ENCODE data around the gene PGRMC2.

The PGRMC2 gene, protein sequence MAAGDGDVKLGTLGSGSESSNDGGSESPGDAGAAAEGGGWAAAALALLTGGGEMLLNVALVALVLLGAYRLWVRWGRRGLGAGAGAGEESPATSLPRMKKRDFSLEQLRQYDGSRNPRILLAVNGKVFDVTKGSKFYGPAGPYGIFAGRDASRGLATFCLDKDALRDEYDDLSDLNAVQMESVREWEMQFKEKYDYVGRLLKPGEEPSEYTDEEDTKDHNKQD

DNA sequence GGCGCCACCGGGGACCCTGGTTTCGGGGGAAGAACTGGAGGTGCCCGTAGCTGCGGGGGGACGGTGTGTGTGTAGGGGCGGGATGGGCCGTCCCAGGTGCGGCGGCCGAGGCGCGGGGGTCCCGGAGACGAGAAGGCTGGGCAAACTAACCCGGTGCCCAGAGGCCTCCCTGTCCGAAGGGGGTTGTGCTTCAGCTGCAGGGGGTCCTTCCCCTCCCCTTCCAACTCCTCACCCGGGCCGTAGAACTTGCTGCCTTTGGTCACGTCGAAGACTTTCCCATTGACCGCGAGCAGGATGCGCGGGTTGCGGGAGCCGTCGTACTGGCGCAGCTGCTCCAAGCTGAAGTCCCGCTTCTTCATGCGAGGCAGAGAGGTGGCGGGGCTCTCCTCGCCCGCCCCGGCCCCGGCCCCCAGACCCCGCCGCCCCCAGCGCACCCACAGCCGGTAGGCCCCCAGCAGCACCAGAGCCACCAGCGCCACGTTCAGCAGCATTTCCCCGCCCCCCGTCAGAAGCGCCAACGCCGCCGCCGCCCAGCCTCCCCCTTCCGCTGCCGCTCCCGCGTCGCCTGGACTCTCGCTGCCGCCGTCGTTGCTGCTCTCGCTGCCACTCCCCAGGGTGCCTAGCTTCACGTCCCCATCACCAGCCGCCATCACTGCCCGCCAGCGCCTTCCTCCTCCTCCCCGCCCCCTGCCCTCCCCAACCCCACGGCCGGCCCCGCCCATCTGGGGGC, at the start of gene PGRMC2:
PGRMC2 (minus strand) TSS at position 673 of the 730 bp plus-strand sequence; CDS start at position 650, 23 bp downstream.
- no peak for DNase-seq (ENCODE audit: low read depth in 1 of 2, low spot score in 1 of 2)

DNA sequence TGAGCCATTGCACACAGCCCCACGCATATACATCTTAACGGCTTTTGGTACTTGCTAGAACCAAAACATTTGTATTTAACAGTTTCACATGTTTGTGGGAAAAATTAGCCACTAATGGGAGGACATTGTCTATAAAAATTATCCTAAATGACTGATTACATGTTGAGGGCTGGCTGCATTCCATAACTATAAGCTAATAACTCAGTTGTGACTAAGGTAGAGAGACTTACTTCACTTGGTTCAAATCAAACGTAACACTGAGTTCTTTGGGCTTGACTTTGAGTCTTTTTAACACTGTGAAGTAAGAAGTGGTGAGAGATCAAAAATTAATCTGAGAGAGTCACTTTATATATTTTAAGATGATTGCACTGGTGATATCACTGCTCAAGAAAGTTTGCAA, 47.9 kb upstream of the PGRMC2 start:
- DNase-seq (ENCODE audit: low read depth in 1 of 2, low spot score in 1 of 2), result no peak

DNA sequence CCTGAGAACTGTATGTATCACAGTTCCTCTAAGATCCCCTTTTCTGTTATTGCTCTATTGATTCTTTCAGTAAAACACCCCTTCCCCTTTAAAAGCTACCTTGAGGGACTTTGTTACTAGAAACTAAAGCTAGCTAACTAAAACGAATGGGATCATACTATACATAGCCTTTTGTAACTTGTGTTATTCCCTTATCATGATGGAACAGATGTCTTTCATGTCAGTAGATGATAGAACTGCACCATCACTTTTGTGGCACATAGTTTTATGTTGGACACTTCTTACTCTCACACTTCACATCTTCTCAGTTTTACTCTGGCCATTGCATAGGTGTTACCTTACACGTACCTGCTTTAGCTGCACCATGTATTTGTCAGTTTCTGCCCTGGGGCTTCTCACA, 46.6 kb upstream of the PGRMC2 start:
- DNase-seq (ENCODE audit: low read depth in 1 of 2, low spot score in 1 of 2), result no peak

DNA sequence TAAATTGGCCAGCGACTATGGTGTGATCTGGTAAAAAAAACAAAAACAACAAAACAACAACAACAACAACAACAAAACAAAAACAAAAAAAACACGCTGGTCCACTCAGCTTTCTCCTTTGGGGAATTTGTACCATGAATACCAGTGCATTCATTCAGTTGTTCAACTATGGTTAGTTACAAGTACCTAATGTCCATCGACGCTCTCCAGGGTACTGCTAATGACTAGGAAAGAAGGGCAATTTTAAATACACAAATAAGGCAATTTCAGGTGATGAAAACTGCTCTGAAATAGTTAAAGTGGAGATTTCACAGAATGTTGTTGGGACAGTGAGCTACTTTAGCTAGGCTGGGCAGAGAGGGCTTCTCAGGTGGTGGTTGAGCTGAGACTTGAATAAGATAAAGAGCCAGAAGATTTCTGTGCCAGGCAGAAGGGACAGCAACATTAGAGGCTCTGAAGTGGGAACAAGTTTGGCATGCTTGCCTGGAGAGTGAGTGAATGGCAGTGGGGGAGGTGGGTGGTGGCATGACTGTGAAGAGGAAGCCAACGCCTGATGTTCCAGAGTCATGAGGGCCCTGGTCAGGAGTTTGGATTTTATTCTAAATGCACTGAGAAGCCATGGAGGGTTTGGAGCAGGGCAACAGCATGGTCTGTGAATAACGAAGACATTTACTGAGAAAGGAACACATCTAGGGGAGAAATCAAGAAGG, 45.9 kb upstream of the PGRMC2 start:
- DNase-seq (ENCODE audit: low read depth in 1 of 2, low spot score in 1 of 2), result no peak

DNA sequence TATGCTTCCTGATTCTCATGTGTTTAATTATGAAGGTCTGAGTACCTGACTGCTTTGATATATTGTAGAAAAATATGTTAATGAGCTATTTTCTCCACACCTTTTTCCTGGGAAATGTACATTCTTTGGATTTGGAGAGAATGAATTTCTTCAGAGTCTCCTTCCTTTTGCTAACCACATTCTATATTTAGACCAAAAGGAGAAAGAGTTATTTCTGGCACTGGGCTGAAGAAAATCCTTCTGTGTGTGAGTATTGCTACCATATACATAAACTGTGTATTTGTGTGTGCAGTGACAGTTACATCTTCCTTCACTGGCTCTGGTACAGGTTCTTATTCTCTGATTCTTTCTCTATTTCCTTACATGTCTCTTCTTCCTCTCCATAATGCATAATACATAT, 44.5 kb upstream of the PGRMC2 start:
- DNase-seq (ENCODE audit: low read depth in 1 of 2, low spot score in 1 of 2), result no peak

DNA sequence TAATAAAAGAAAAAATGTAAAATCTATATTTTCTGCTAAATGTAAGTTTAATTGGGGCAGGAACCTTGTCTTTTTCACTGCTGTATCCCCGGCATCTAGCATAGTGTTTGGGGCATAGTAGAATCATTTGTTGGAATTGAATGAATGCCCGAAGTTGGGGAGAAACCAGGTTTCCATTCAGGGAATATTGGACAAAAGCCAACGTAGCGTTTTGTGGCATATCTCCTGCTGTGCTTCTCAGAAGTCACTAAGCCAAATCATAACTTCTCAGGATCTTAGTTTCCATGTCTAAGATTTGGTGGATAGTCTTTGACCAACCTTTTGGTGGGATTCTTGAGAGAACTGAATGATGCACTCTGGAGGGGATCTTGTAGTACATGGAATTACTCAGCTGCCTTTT, 42.0 kb upstream of the PGRMC2 start:
- DNase-seq (ENCODE audit: low read depth in 1 of 2, low spot score in 1 of 2), result no peak

DNA sequence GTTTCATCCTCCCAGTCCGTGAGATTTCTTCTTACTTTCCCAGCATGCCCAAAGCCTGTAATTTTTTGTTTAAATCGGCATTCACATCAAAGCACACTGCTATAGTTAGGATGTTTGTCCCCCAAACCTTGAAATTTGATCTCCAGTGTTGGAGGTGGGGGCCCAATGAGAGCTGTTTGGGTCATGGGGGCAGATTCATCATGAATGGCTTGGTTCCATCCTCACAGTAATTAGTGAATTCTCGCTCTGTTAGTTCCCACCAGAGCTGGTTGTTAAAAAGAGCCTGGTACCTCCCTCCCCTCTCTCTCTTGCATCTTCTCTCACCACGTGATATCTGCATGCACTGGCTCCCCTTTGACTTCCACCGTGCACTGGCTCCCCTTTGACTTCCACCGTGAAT, 40.5 kb upstream of the PGRMC2 start:
- DNase-seq (ENCODE audit: low read depth in 1 of 2, low spot score in 1 of 2), result no peak

DNA sequence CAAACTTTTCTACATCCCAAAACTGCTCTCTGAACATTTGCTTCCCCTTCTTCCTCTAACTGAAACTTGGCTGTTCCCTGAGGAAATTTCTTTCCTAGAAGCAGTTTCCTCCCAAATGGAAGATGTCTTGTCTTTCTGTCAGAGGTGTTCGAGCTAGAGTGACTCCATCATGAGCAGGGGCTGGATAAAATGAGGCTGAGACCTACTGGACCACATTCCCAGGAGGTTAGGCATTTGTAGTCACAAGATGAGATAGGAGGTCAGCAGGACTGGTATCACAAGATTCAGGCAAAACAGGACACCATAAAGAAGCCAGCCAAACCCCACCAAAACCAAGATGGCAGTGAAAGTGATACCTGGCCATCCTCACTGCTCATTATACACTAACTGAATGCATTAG, 35.8 kb upstream of the PGRMC2 start:
- no peak for DNase-seq (ENCODE audit: low read depth in 1 of 2, low spot score in 1 of 2)

DNA sequence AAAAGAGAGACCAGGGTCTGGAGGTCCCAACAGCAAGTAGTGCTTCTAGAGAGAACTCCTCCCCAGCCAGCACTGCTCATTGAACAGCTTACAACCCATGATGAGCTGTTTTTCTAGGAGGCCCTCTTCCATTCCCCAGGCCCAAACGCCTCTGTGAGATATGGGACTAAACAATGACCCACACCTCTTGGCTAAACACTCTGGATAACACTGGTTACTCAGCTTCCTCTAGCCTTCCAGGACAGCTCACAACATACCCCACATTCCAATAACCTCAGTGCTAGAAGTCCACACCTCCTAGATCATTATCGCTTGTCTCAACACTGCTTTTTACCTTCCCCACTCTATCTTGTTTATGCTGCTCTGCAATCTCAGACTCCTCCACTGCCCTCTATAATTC, 35.4 kb upstream of the PGRMC2 start:
- DNase-seq (ENCODE audit: low read depth in 1 of 2, low spot score in 1 of 2), result no peak

DNA sequence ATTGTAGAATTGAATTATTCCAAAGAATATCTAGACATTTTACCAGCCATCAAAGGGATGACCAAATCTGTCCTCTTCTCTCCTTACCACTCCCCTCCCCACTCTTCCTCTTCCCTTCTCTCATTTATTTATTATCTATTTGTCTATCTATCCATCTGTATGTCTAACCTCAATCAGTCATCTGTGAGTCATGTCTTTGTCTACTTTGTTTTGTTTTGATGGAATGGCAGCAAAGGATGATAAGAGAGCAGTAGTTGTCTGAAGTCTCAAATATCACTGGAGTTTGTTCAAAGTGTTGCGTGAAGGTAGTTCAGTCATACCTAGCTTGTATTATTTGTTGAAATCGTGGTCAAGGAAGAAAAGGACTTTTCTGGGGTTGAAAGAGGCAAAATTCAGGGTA, 34.7 kb upstream of the PGRMC2 start:
- no peak for DNase-seq (ENCODE audit: low read depth in 1 of 2, low spot score in 1 of 2)

DNA sequence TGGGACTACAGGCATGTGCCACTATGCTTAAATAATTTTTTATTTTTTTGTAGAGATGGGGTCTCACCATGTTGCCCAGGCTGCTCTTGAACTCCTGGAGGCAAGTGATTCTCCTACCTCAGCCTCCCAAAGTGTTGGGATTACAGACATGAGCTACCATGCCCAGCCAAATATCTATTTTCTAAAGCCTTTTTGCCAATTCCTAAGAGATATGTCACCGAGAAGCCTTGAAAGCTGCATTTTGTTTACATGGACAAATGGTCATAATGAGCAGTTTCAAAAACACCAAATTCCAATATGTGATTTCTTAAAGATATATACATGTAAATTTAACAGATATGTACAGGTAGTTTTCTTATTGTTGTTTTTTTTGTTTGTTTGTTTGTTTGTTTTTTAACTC, 33.0 kb upstream of the PGRMC2 start:
- no peak for DNase-seq (ENCODE audit: low read depth in 1 of 2, low spot score in 1 of 2)

DNA sequence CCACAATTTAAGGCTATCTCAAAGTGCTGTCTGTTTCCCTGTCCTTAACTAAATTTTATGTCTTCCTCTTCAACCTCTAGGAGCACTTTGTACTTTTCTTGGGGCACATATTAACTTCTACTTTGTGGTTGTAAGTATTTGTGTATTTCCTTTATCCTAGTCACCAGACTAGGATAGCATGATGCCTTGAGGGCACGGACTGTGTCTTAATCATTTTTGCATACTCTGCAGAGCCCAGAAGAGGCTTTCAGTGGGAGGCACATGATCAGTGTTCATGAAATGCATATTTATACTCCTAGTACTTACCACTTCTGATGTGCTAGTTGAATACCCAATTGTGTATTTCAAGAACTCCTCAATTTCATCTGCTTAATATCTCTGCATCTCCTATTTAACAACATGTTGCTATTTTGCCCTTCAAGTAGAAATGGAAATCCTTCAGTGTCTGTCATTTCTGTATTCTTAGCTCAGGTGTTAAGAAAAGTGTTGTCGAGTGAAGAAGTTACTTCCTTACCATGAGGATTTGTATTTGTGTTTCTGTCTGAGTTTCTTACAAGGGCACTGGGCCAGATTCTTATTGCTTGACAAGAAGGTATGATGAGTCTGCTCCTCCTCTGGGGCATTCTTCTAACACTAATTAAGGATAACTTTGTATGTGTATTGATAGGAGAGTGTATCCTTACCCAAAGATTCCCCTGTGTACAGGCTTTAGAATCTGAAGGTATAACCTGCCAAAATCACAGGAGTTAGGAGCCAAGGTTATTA, 28.3 kb upstream of the PGRMC2 start:
- no peak for DNase-seq (ENCODE audit: low read depth in 1 of 2, low spot score in 1 of 2)

DNA sequence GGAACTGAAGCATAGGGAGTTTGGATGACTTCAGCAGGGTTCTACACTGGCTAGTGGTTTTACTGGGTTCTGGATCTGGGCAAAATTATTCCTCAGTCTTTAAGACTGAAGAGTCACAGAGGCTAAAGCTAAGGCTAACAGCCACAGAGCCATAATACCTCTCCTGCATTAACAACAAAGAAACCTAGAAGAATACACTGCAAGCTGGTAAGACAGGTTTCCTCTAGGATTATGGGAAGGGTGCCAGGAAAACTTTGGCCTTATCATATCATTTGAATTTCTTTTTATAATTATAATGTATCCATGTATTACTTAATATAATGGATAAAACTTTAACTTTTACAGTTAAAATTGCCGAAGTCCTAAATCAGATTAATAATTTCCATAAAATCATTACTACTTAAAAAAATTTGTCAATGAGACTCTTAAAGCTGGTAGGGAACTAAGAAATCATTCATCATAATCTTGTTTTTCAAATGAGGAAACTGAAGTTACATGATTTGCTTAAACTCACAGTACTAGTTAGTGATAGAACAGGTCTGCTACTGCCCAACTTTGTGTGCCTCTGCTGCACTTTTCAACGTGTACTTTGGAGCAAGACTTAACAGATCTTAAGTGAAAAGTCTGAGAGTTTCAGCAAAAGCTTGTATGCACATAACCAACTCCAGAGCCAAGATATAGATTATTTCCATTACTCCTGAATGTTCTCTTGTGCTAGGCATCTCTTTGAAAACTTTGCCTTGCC, 24.2 kb upstream of the PGRMC2 start:
- DNase-seq (ENCODE audit: low read depth in 1 of 2, low spot score in 1 of 2), result no peak

DNA sequence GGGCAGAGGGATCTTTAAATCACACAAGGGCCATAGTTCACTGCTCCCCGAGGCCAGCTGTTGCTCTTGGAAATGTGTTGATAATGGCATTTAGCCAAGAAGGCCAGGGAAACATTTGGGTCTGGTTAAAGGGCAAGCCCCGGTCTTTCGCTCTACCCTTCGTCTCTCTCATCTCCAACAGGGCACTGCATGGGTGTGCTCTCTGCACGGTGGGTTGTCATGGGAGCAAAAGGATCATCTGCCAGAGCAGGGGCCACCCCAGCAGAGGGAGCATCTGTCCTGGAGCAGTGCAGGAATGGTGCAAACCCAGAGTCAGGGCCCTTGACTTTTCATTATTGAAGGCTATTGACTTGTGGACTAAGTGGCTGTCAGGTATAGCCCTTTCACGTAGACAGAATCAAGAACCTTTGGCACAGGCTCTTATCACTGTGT, 22.7 kb upstream of the PGRMC2 start:
- DNase-seq (ENCODE audit: low read depth in 1 of 2, low spot score in 1 of 2), result no peak

DNA sequence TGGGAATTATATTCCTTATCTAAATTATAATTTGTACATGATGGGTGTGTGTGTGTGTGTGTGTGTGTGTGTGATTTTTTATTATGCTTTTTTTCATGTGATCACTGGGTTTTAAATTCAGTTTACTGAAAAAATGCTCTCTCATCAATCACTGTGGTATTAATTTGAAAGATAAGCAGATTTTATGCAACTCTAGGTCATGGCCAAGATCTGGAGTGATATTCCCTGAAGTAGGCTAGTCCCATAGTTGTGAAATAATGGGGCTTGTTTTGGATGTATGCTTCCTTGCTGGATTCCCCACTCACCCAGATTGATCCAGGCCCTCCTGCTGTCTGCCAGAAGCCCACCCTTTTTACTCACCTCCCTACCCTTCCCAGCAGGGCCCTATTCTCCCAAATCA, 22.0 kb upstream of the PGRMC2 start:
- DNase-seq (ENCODE audit: low read depth in 1 of 2, low spot score in 1 of 2), result no peak

DNA sequence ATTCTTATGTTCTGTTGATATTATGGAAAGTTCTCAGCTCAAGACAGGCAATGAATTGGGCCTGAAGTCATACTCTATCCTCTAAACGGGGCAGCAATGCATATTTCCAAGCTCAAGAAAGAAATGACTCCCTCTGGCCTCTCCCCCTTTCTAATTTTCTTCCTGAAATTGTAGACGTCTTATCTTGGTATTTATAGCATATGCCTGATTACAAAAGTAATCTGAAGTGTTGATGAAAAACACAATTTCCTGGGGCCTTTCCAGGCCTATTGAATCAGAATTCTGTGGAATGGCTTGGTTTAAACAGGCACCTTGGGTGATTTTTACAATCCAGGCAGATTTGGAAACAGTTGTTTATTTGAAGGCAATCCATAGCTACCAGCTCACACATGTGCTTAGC, 21.4 kb upstream of the PGRMC2 start:
- no peak for DNase-seq (ENCODE audit: low read depth in 1 of 2, low spot score in 1 of 2)

DNA sequence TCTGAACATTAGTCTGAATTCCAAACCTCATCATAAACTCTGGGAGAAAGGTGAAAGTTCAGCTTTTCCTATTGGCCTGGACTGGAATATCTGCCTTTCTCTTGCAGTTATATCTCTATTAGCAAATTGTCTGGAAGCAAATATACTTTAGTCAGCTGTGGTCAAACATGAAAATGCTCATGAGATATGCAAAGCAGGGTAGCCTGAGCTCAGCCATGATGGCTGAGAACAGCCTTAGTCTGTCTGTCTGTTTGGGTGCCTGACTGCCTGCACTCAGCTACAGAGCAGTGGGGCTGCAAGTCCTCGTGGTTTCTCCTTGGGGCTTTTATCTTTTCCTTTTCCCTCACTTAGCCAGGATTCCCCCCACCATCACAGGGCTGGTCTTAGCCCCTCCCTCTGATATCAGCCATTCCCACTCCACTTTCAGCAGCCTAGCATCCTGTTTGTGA, 19.5 kb upstream of the PGRMC2 start:
- no peak for DNase-seq (ENCODE audit: low read depth in 1 of 2, low spot score in 1 of 2)

DNA sequence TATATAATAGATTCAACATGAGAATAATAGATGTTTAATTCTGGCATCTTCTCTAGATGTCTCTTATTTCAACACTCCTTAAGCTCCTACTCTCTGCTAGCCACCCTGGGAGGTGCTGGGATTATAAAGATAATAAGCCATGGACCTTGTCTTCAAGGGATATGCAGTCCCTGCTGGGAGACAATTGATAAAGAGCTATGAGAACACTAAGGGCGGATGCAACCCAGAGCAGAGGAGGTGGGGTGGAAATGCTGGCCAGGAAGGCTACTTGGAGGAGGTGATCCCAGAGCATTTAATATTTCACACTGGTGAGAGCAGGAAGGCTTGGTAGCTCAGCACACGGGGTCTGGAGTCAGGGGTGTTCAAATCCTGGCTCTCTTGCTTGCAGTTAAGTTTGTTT, 18.3 kb upstream of the PGRMC2 start:
- DNase-seq (ENCODE audit: low read depth in 1 of 2, low spot score in 1 of 2), result no peak

DNA sequence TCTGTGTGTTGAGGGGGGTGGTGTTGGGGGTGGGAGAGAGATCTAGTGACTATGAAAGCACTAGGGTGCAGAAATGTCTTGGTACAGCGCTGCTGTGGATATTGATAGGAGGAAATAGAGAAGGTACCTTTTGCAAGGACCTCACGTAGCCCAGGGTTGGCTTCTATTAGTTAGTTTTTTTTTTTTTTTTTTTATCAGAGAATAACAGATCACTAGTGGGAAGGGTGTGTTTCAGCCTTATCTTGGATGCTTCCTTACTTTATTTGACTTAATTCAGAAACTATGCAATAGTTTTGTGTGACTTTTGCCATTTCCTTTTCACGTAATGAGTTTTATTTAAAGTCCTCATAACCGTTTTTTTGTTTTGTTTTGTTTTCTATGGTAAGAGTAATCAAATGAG, 16.4 kb upstream of the PGRMC2 start:
- DNase-seq (ENCODE audit: low read depth in 1 of 2, low spot score in 1 of 2), result no peak

DNA sequence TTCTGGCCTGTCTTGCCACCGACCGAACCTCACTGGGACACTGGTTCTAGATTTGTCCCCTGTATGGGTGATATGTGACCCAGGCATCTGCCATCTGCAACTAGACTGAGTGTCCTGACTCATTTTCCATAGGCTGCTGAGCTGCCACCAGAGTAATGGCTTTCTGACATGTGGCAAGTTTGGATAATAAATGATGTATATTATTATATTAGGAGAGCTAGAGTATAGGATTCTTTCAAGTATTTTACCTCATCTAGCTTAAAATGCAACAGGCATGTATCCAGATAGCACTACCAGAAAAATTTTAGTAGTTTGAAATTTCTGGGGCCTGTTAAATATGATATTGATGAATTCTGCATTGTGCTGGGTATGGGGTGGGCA, 15.8 kb upstream of the PGRMC2 start:
- no peak for DNase-seq (ENCODE audit: low read depth in 1 of 2, low spot score in 1 of 2)

DNA sequence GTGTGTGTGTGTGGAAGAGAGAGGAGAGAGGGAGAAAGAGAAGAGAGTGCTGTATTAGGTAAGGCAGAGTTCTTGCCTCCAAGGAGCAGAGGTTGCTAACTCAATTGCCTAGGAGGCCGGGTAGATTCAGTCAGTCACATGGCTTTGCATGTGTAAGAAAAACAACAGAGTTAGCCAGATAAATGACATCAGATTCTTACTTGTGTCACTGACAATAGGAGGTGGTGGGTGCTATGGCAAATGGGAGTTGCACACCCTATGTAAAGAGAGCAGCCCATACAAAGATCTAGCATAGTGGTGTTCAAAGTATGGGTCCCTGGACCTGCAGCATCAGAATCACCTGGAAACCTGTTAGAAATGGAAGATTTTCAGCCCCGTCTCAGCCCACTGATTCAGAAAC, 14.4 kb upstream of the PGRMC2 start:
- DNase-seq (ENCODE audit: low read depth in 1 of 2, low spot score in 1 of 2), result no peak

Measured in activated T-helper 1 cell treated with anti-CD3 and anti-CD28 coated beads, Interleukin-2, amount 50 U/mL, for 16 hours (primary cell).